Activated CD8-positive, alpha-beta memory T cell treated with anti-CD3 and anti-CD28 coated beads for 1 hour (primary cell): Measurements from ENCODE around the gene GRAP2.

ENCODE experiments used
- DNase-seq, 2 donors: peaks; one replicate each; pipeline ENCODE4 v3.0.0-alpha.2; 2020; ENCODE audit warnings: low read depth in 1 of 2; ENCODE audit errors: extremely low read depth in 1 of 2

GRAP2 gene

DNA sequence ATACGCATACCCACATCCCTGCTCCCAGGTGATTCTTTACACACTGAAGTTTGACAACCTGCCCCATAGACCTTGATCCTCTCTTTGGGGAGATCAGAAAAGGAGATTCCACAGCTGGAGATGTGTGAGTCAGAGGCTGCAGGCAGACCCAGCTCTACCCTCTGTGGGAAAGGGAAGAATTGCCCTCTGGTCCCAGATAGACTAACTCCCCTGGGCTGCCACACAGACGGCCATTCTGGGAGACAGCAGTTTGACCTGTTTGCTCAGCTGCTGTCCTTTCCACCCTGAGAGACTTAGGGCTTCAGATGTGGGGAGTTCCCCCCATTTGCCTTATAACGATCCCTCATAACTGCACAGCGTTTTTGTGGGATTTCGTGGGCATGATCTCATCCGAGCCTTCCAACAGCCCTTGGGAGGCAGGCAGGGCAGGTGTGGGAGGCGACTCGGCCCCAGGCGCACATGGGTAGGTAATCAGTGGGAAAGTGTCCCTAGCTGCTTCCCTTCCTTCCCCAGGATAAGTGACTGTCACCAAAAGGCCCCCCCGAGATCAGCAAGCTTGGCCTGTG lies 107.9 kb downstream of the GRAP2 start:
- no peak for DNase-seq

GRCh38 chr22:40009292-40009774 lies 108.4 kb downstream of the GRAP2 start:
- DNase-seq = no peak

- peak in 1 of 2 donors; percentile 30 for DNase-seq
Observed at GRCh38 chr22:40009951-40010671, 109.2 kb downstream of the GRAP2 start.

GRCh38 chr22:40010746-40011145 lies 109.9 kb downstream of the GRAP2 start:
- DNase-seq = no peak

GRCh38 chr22:40014667-40015248 lies 113.9 kb downstream of the GRAP2 start:
- no peak for DNase-seq

DNA sequence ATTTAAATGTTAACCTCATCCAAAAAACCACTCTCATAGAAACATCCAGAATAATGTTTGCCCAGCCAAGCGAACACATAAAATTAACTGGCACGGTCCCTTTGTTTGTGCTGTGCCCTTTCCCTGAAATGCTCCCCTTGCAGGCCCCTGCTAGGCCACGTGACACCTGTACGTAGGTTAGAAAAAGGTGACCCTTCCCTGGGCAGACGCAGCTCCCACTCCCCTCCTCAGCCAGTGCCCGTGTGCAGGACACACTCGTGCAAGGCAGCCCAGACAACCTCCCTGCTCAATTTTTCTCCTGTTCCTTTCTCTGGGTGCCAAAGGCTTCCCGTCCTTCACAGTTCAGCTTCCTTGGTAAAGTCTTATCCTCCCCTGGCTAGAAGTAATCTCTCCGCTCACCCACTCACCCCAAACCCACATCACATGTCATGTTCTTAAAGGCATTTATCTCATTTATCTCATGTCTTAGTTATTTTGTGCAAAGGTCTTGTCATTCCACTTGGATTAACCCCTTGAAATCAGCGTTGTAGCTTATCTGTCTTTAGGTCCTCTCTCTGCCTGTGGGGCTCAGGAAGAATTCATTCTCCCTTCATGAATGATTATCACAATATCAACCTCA lies 114.6 kb downstream of the GRAP2 start:
- no peak for DNase-seq

- DNase-seq = no peak
Observed at GRCh38 chr22:40018051-40018450, 117.2 kb downstream of the GRAP2 start.

- DNase-seq = no peak
Observed at GRCh38 chr22:40019100-40019499, 118.2 kb downstream of the GRAP2 start.

GRCh38 chr22:40020956-40021355 lies 120.1 kb downstream of the GRAP2 start:
- DNase-seq = no peak

GRCh38 chr22:40021401-40022000 lies 120.6 kb downstream of the GRAP2 start:
- no peak for DNase-seq

DNA sequence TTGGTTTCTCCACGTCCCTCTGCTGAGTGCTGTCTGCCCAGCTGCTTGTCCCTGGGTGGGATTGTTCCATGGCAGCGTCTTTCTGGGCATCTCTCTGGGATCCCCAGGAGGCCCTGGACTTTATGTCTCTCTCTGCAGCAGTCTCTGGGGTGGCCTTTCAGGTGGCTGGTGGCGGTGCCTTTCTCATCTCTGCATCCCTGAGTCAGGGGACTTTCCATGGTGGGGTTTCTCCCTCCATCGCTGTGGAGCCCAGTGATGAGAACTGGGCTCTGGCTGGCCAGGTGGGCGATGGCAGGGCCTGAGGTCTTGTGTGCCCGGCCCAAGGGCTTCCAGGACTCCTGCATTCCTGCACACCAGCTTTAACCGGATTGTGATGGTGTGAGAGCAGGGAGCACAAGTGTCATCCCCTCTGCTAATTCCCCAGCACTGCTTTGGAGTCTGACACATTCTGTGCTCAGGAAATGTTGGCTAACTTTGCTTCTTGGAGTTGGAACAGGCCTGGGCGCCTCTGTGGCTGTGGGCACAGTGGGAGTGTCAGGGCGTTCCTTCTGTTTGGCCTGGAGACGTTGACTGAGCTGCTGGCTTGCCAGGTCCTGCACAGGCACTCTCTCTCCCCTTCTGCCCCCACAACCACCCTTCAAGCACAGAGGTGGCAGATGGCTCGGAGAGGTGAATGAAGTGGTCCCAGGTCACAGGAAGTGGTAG lies 121.8 kb downstream of the GRAP2 start:
- no peak for DNase-seq
